Neural progenitor cell (in vitro differentiated cells): ENCODE measurements around the gene SURF4. TPM values are rescaled to one million over a fixed set of nuclear protein-coding genes. Genes with fewer than 3 reads are reported as not detected.
"Not testable (repeated sequence)": the region's sequence is repeated elsewhere in the genome, so short reads cannot be mapped to it uniquely, and the experiment has no call there.

ENCODE experiments used
- DNase-seq: peaks from one replicate; pipeline ENCODE4 v3.0.0-alpha.2; 2016; ENCODE audit warnings: low spot score
- H2AFZ ChIP-seq: fragments of 200-600 bp; sonication (generic); replicated peaks from 2 replicates; pipeline ENCODE4 v1.6.1; 2016; ENCODE audit warnings: antibody characterized with exemption
- H3F3A ChIP-seq: fragments of 200-600 bp; sonication (generic); 2 replicates; pipeline ENCODE4 v1.6.1; 2016; ENCODE audit warnings: antibody characterized with exemption, low read depth
- H3K27ac ChIP-seq: fragments of 200-600 bp; sonication (generic); 2 replicates; pipeline ENCODE4 v1.5.1; 2016; ENCODE audit warnings: mild to moderate bottlenecking
- H3K27me3 ChIP-seq: fragments of 200-600 bp; sonication (generic); 2 replicates; pipeline ENCODE4 v1.6.1; 2016; ENCODE audit warnings: mild to moderate bottlenecking, moderate library complexity
- H3K36me3 ChIP-seq: fragments of 200-600 bp; sonication (generic); 2 replicates; pipeline ENCODE4 v1.5.1; 2016
- H3K4me1 ChIP-seq: fragments of 200-600 bp; sonication (generic); 2 replicates; pipeline ENCODE4 v1.6.1; 2016; ENCODE audit warnings: mixed run types
- H3K4me2 ChIP-seq: fragments of 200-600 bp; sonication (generic); 2 replicates; pipeline ENCODE4 v1.6.1; 2016
- H3K4me3 ChIP-seq: fragments of 200-600 bp; sonication (generic); 2 replicates; pipeline ENCODE4 v1.5.1; 2016
- H3K79me2 ChIP-seq: fragments of 200-600 bp; sonication (generic); 2 replicates; pipeline ENCODE4 v1.6.1; 2016; ENCODE audit warnings: low read depth
- H3K9ac ChIP-seq: fragments of 200-600 bp; sonication (generic); 2 replicates; pipeline ENCODE4 v1.6.1; 2016
- H3K9me3 ChIP-seq: fragments of 200-600 bp; sonication (generic); 2 replicates; pipeline ENCODE4 v1.5.1; 2016; ENCODE audit warnings: low read depth
- H4K20me1 ChIP-seq: fragments of 200-600 bp; sonication (generic); 2 replicates; pipeline ENCODE4 v1.6.1; 2016; ENCODE audit warnings: low read depth
- H3K27ac Mint-ChIP-seq: 3 replicates; pipeline ENCODE4 v1.8.0; 2021; ENCODE audit warnings: mixed read lengths
- H3K27me3 Mint-ChIP-seq: 2 replicates; pipeline ENCODE4 v1.8.0; 2022; ENCODE audit warnings: low read depth, mild to moderate bottlenecking, inconsistent platforms, moderate library complexity, mixed read lengths; ENCODE audit not compliant: insufficient read depth
- H3K36me3 Mint-ChIP-seq: 3 replicates; pipeline ENCODE4 v1.8.0; 2021; ENCODE audit warnings: mixed read lengths
- H3K4me1 Mint-ChIP-seq: 3 replicates; pipeline ENCODE4 v1.8.0; 2021; ENCODE audit warnings: mixed read lengths
- H3K4me3 Mint-ChIP-seq: 3 replicates; pipeline ENCODE4 v1.8.0; 2021; ENCODE audit warnings: mild to moderate bottlenecking, moderate library complexity, mixed read lengths
- H3K9me3 Mint-ChIP-seq: 3 replicates; pipeline ENCODE4 v1.8.0; 2020; ENCODE audit warnings: mixed read lengths
- EZH2 ChIP-seq: fragments of 200-600 bp; sonication (generic); IDR thresholded peaks from 2 replicates; pipeline ENCODE4 v1.6.1; 2017; ENCODE audit warnings: antibody characterized with exemption, mild to moderate bottlenecking, moderate library complexity
- EZH2phosphoT487 ChIP-seq: fragments of 200-600 bp; sonication (generic); IDR thresholded peaks from 2 replicates; pipeline ENCODE4 v1.6.1; 2017; ENCODE audit warnings: antibody characterized with exemption
- total RNA-seq: library from RNA; depleted of rRNA; stranded (reverse); fragments of >200 nt; gene quantifications from 2 replicates; pipeline ENCODE4 v1.2.3, GENCODE V29; 2015; ENCODE audit warnings: low replicate concordance
- TF ChIP-seq, protein P1 (sequence below): fragments of 200-600 bp; sonication (generic); IDR thresholded peaks from 2 replicates; pipeline ENCODE4 v1.5.1; 2017; ENCODE audit warnings: antibody characterized with exemption, mild to moderate bottlenecking

Gene SURF4
- total RNA-seq, 1 donor from 2014 or later = 102 TPM

DNA sequence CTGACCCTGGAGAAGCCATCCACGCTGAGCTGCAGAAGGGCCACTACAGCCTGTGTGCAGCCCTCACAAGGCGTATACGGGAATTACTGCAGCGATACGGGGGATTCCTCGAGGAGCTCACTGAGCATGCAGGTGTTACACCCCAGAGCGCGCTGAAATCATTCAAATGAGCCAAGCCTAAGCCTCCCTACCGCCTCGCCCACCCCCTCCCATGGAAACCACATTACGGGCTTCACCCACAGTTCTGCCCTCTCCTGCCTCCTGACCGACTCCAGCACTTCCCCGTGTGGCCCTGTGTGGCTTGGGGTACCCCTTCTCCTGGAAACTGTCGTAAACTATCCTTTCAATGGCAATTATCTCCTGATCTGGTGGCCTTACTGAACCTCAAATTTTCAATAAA, 53.2 kb downstream of the SURF4 start:
- no peaks in the 10 kb centered on the region for H4K20me1 ChIP-seq

DNA sequence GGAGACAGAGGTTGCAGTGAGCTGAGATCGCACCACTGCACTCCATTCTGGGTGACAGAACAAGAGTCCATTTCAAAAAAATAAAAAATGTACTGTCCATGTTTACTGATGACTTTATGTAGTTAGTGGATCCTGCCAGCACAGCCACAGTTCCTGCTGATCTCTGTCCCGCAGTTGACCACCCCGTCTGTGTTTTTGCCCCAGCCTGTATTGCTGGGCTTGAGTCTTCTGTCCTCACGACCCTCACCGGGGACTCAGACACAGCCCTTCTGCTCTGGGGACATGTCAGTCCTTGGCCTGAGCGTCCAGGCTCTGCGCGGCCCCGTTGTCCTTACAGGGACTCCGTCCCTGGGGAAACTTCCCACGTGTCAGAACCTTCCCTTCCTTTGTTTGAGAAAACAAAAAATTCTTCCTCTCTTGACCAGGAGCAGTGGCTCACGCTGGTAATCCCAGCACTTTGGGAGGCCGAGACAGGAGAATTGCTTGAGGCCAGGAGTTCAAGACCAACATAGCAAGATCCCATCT, 54.4 kb downstream of the SURF4 start:
- Histone ChIP-seq H3F3A (no peaks in the 10 kb centered on the region), H3K79me2 (no peaks in the 10 kb centered on the region), H3K27ac (no peak overlapping the region), H2AFZ (no peak overlapping the region), H3K4me1 (no peaks in the 10 kb centered on the region), H4K20me1 (no peaks in the 10 kb centered on the region), H3K9me3 (peaks cover 4% of the 10 kb centered on the region), H3K4me2 (no peak overlapping the region), H3K36me3 (no peaks in the 10 kb centered on the region), H3K27me3 (no peaks in the 10 kb centered on the region), H3K9ac (no peak overlapping the region), H3K4me3 (no peak overlapping the region)
- H3K4me3 Mint-ChIP-seq = no peak overlapping the region
- H3K27me3 Mint-ChIP-seq = peaks cover 12% of the 10 kb centered on the region
- DNase-seq = no peak
- TF ChIP-seq, protein P1, sequence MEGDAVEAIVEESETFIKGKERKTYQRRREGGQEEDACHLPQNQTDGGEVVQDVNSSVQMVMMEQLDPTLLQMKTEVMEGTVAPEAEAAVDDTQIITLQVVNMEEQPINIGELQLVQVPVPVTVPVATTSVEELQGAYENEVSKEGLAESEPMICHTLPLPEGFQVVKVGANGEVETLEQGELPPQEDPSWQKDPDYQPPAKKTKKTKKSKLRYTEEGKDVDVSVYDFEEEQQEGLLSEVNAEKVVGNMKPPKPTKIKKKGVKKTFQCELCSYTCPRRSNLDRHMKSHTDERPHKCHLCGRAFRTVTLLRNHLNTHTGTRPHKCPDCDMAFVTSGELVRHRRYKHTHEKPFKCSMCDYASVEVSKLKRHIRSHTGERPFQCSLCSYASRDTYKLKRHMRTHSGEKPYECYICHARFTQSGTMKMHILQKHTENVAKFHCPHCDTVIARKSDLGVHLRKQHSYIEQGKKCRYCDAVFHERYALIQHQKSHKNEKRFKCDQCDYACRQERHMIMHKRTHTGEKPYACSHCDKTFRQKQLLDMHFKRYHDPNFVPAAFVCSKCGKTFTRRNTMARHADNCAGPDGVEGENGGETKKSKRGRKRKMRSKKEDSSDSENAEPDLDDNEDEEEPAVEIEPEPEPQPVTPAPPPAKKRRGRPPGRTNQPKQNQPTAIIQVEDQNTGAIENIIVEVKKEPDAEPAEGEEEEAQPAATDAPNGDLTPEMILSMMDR = no peak
- TF ChIP-seq EZH2 (no peak), EZH2phosphoT487 (no peak)
- no peaks in the 10 kb centered on the region for H3K4me1 Mint-ChIP-seq
- H3K27ac Mint-ChIP-seq = no peak overlapping the region
- peaks cover 19% of the 10 kb centered on the region for H3K9me3 Mint-ChIP-seq
- no peaks in the 10 kb centered on the region for H3K36me3 Mint-ChIP-seq

More for the DNA sequence above, 53.2 kb downstream of the SURF4 start:
- H3K4me1 Mint-ChIP-seq = no peaks in the 10 kb centered on the region
- H3K4me2 ChIP-seq = no peak overlapping the region
- no peak for TF ChIP-seq EZH2
- TF ChIP-seq EZH2phosphoT487 = no peak
- TF ChIP-seq, protein P1 = no peak
- no peak overlapping the region for H3K4me3 Mint-ChIP-seq
- H3K4me1 ChIP-seq = no peaks in the 10 kb centered on the region
- peaks cover 4% of the 10 kb centered on the region for H3K9me3 ChIP-seq
- no peak overlapping the region for H3K27ac Mint-ChIP-seq
- H3F3A ChIP-seq = no peaks in the 10 kb centered on the region
- no peak for DNase-seq
- H3K36me3 ChIP-seq = no peaks in the 10 kb centered on the region
- H3K9me3 Mint-ChIP-seq = peaks cover 19% of the 10 kb centered on the region
- H3K79me2 ChIP-seq = no peaks in the 10 kb centered on the region
- H2AFZ ChIP-seq = no peak overlapping the region
- H3K27me3 Mint-ChIP-seq = peaks cover 9% of the 10 kb centered on the region
- H3K36me3 Mint-ChIP-seq = peaks cover 2% of the 10 kb centered on the region
- H3K9ac ChIP-seq = no peak overlapping the region
- H3K27me3 ChIP-seq = no peaks in the 10 kb centered on the region
- H3K4me3 ChIP-seq = no peak overlapping the region
- H3K27ac ChIP-seq = no peak overlapping the region

DNA sequence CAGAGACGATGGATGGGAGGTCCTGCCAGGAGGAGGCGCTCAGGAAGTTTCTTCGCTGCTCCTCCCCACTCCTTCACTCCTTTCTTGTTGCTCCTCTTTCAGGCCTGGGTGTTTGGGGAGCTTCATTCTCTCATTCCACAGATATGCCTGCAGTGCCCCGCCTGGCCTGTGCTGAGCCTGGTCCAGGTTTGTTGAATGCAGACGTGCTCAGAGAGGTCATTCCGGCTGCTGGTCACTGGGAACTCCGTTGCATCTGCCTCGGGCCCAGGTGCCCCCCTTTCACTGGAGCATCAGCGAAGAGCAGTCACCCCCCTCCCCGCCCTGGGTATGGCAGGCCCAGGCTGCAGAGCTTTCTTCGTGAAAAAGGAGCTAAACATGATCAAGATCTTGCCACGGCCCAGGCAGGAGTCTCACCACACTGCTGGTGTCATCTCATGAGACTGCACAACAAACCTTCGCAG, 55.4 kb downstream of the SURF4 start:
- Histone ChIP-seq H3K4me3 (no peak overlapping the region), H3K36me3 (no peaks in the 10 kb centered on the region), H2AFZ (no peak overlapping the region), H3K9me3 (peaks cover 4% of the 10 kb centered on the region), H3K4me2 (no peak overlapping the region), H3K27ac (no peak overlapping the region), H4K20me1 (no peaks in the 10 kb centered on the region), H3K4me1 (no peaks in the 10 kb centered on the region), H3K27me3 (no peaks in the 10 kb centered on the region), H3F3A (no peaks in the 10 kb centered on the region), H3K9ac (no peak overlapping the region), H3K79me2 (no peaks in the 10 kb centered on the region)
- Mint-ChIP-seq H3K9me3 (peaks cover 15% of the 10 kb centered on the region), H3K27me3 (peaks cover 12% of the 10 kb centered on the region), H3K27ac (no peak overlapping the region), H3K4me3 (no peak overlapping the region), H3K4me1 (no peaks in the 10 kb centered on the region), H3K36me3 (no peaks in the 10 kb centered on the region)
- no peak for DNase-seq
- TF ChIP-seq, protein P1 = peak; percentile 10
- TF ChIP-seq EZH2 = no peak

DNA sequence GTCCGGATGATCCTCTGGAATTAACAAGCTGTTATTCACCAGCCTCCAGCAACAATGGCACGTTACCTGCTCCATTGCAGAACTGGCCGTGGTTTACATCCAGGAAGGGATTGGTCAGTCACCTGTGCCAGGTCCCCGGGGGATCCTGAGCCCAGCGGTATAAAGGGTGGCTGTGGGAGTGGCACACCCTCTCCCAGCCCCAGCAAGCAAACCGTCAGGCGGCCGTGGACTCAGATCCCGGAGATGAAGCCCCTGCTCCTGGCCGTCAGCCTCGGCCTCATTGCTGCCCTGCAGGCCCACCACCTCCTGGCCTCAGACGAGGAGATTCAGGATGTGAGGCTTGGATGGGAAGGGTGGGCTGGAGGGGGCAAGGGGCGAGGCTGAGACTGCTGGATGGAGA, 58.3 kb downstream of the SURF4 start:
- H3F3A ChIP-seq, H3K4me3 Mint-ChIP-seq, H4K20me1 ChIP-seq, H3K79me2 ChIP-seq, H3K27me3 Mint-ChIP-seq, H3K9ac ChIP-seq, H3K4me1 Mint-ChIP-seq, DNase-seq, H3K9me3 Mint-ChIP-seq, H3K4me3 ChIP-seq, H3K4me1 ChIP-seq, H3K36me3 Mint-ChIP-seq, H3K4me2 ChIP-seq, H3K27me3 ChIP-seq, H3K9me3 ChIP-seq, H3K27ac ChIP-seq, H3K27ac Mint-ChIP-seq, H2AFZ ChIP-seq, H3K36me3 ChIP-seq: not testable (repeated sequence)
